Measurements from ENCODE around the gene PPP1R12C.

GRCh38 chr19:55097864-55098715 is 19.3 kb downstream of the PPP1R12C start:
- TF ChIP-seq CTCF (IDR thresholded peaks at IDR 0.05) (no peak), EP300 (IDR thresholded peaks at IDR 0.05) (no peak), POLR2A (IDR thresholded peaks at IDR 0.05) (no peak)
